ENCODE results near the gene THADA. TPM values are rescaled to one million over a fixed set of nuclear protein-coding genes. Genes with fewer than 3 reads are reported as not detected.

The THADA gene
- total RNA-seq, 4 donors from 2014 or later = 31.2 to 68.8 (median 54.9) TPM

- peak overlapping the region; percentile 0 to 64 for H3K27ac ChIP-seq
These were observed 239.1 kb downstream of the THADA start for GRCh38 chr2:43356774-43357173.

GRCh38 chr2:43355399-43355798, 240.4 kb downstream of the THADA start:
- H3K27me3 ChIP-seq = no peaks in the 10 kb centered on the region
- H3K4me1 ChIP-seq = peaks cover 0 to 9% of the 10 kb centered on the region in 2 donors
- H3K36me3 ChIP-seq = no peaks in the 10 kb centered on the region
- intact Hi-C loops (cut with DNase I; ENCODE audit: low total_unique reads) = loop anchor here (10.0 kb wide), 1 partner anchor 59 kb away; no protein-coding TSS in a partner anchor
- DNase-seq = no peak
- no peak overlapping the region for H3K27ac ChIP-seq
- TF ChIP-seq POLR2A (IDR thresholded peaks at IDR 0.05) (no peak), CTCF (IDR thresholded peaks at IDR 0.05) (no peak)
- no peaks in the 10 kb centered on the region for H3K9me3 ChIP-seq
- no peak overlapping the region for H3K4me3 ChIP-seq

More at GRCh38 chr2:43356774-43357173, 239.1 kb downstream of the THADA start:
- H3K27me3 ChIP-seq = no peaks in the 10 kb centered on the region
- H3K4me3 ChIP-seq = no peak overlapping the region
- H3K36me3 ChIP-seq = no peaks in the 10 kb centered on the region
- intact Hi-C loops (cut with DNase I; ENCODE audit: low total_unique reads) = loop anchor here (10.0 kb wide), 1 partner anchor 58 kb away; no protein-coding TSS in a partner anchor
- TF ChIP-seq POLR2A (IDR thresholded peaks at IDR 0.05) = no peak
- no peak for TF ChIP-seq CTCF (IDR thresholded peaks at IDR 0.05)
- H3K4me1 ChIP-seq = peaks cover 0 to 9% of the 10 kb centered on the region in 2 donors
- H3K9me3 ChIP-seq = no peaks in the 10 kb centered on the region
- no peak for DNase-seq

- Histone ChIP-seq H3K27me3 (no peaks in the 10 kb centered on the region), H3K4me1 (peaks cover 8 to 25% of the 10 kb centered on the region in 2 donors), H3K9me3 (no peaks in the 10 kb centered on the region), H3K4me3 (no peak overlapping the region), H3K36me3 (no peaks in the 10 kb centered on the region), H3K27ac (peak overlapping the region; percentile 89 to 94)
- intact Hi-C loops (cut with DNase I; ENCODE audit: low total_unique reads) = loop anchor here (10.0 kb wide), 1 partner anchor 65 kb away; no protein-coding TSS in a partner anchor
- no peak for TF ChIP-seq CTCF (IDR thresholded peaks at IDR 0.05)
- no peak for TF ChIP-seq POLR2A (IDR thresholded peaks at IDR 0.05)
- no peak for DNase-seq
These were observed 245.9 kb downstream of the THADA start for GRCh38 chr2:43349904-43350303.

GRCh38 chr2:43348908-43349661, 246.8 kb downstream of the THADA start:
- Histone ChIP-seq H3K4me3 (no peak overlapping the region), H3K4me1 (peaks cover 11 to 32% of the 10 kb centered on the region in 2 donors), H3K27ac (peak overlapping the region; percentile 89 to 94), H3K36me3 (no peaks in the 10 kb centered on the region), H3K9me3 (no peaks in the 10 kb centered on the region), H3K27me3 (no peaks in the 10 kb centered on the region)
- intact Hi-C loops (cut with DNase I; ENCODE audit: low total_unique reads) = no loop called here
- TF ChIP-seq CTCF (IDR thresholded peaks at IDR 0.05) (no peak), POLR2A (IDR thresholded peaks at IDR 0.05) (no peak)
- DNase-seq = peak; percentile 55 to 65

- DNase-seq = no peak
- no peak overlapping the region for H3K4me3 ChIP-seq
- H3K4me1 ChIP-seq = peaks cover 15 to 32% of the 10 kb centered on the region in 2 donors
- H3K27me3 ChIP-seq = no peaks in the 10 kb centered on the region
- no peaks in the 10 kb centered on the region for H3K9me3 ChIP-seq
- TF ChIP-seq POLR2A (IDR thresholded peaks at IDR 0.05) (no peak), CTCF (IDR thresholded peaks at IDR 0.05) (no peak)
- intact Hi-C loops (cut with DNase I; ENCODE audit: low total_unique reads) = no loop called here
- H3K36me3 ChIP-seq = no peaks in the 10 kb centered on the region
- peak overlapping the region; percentile 89 to 94 for H3K27ac ChIP-seq
These were observed 248.1 kb downstream of the THADA start for GRCh38 chr2:43347746-43348145.
